Measurements from ENCODE around the gene NEK7.
"Not testable (repeated sequence)": the region's sequence is repeated elsewhere in the genome, so short reads cannot be mapped to it uniquely, and the experiment has no call there.

Gene NEK7

GRCh38 chr1:198290089-198290683, 133.4 kb downstream of the NEK7 start:
- DNase-seq (ENCODE audit: low read depth), result no peak

- peak; percentile 22 for DNase-seq (ENCODE audit: low read depth)
Measured at GRCh38 chr1:198291036-198291435, 134.2 kb downstream of the NEK7 start.

- DNase-seq (ENCODE audit: low read depth), result no peak
Measured at GRCh38 chr1:198291924-198292323, 135.1 kb downstream of the NEK7 start.

- DNase-seq (ENCODE audit: low read depth), result no peak
Measured at GRCh38 chr1:198295225-198295624, 138.4 kb downstream of the NEK7 start.

GRCh38 chr1:198295971-198296370, 139.2 kb downstream of the NEK7 start:
- DNase-seq (ENCODE audit: low read depth), result peak; percentile 19

GRCh38 chr1:198297281-198297680, 140.5 kb downstream of the NEK7 start:
- no peak for DNase-seq (ENCODE audit: low read depth)

GRCh38 chr1:198298640-198299039, 141.8 kb downstream of the NEK7 start:
- DNase-seq (ENCODE audit: low read depth), result no peak

- DNase-seq (ENCODE audit: low read depth), result no peak
Measured at GRCh38 chr1:198300451-198300850, 143.7 kb downstream of the NEK7 start.

- no peak for DNase-seq (ENCODE audit: low read depth)
Measured at GRCh38 chr1:198304431-198304830, 147.6 kb downstream of the NEK7 start.

- not testable (repeated sequence) for DNase-seq (ENCODE audit: low read depth)
Measured at GRCh38 chr1:198314817-198315216, 158.0 kb downstream of the NEK7 start.

GRCh38 chr1:198315331-198315730, 158.5 kb downstream of the NEK7 start:
- DNase-seq (ENCODE audit: low read depth), result not testable (repeated sequence)

GRCh38 chr1:198316546-198317100, 159.8 kb downstream of the NEK7 start:
- DNase-seq (ENCODE audit: low read depth), result no peak

GRCh38 chr1:198318085-198318484, 161.3 kb downstream of the NEK7 start:
- no peak for DNase-seq (ENCODE audit: low read depth)

- DNase-seq (ENCODE audit: low read depth), result no peak
Measured at GRCh38 chr1:198320759-198321158, 164.0 kb downstream of the NEK7 start.

GRCh38 chr1:198326232-198326631, 169.4 kb downstream of the NEK7 start:
- no peak for DNase-seq (ENCODE audit: low read depth)

GRCh38 chr1:198326915-198327314, 170.1 kb downstream of the NEK7 start:
- peak; percentile 39 for DNase-seq (ENCODE audit: low read depth)

- DNase-seq (ENCODE audit: low read depth), result no peak
Measured at GRCh38 chr1:198328458-198329032, 171.7 kb downstream of the NEK7 start.

GRCh38 chr1:198330982-198331615, 174.3 kb downstream of the NEK7 start:
- DNase-seq (ENCODE audit: low read depth), result peak; percentile 50

GRCh38 chr1:198333744-198334143, 176.9 kb downstream of the NEK7 start:
- DNase-seq (ENCODE audit: low read depth), result peak; percentile 58

GRCh38 chr1:198335663-198336062, 178.9 kb downstream of the NEK7 start:
- no peak for DNase-seq (ENCODE audit: low read depth)

- no peak for DNase-seq (ENCODE audit: low read depth)
Measured at GRCh38 chr1:198337886-198338285, 181.1 kb downstream of the NEK7 start.

GRCh38 chr1:198340139-198340538, 183.3 kb downstream of the NEK7 start:
- no peak for DNase-seq (ENCODE audit: low read depth)

- DNase-seq (ENCODE audit: low read depth), result no peak
Measured at GRCh38 chr1:198346178-198346577, 189.4 kb downstream of the NEK7 start.

All from EH (cell line).